DOHH2 (cell line): ENCODE data around the gene CDK5RAP2.

ENCODE experiments used
- CTCF ChIP-seq: fragments of 200-600 bp; sonication (generic); IDR thresholded peaks from one replicate; pipeline ENCODE4 v1.5.1; 2014; ENCODE audit warnings: antibody characterized with exemption, mild to moderate bottlenecking, low read depth, low read length; ENCODE audit not compliant: poor library complexity, severe bottlenecking
- EZH2phosphoT487 ChIP-seq: fragments of 200-600 bp; sonication (generic); IDR thresholded peaks from 2 replicates; pipeline ENCODE4 v1.6.1; 2017; ENCODE audit warnings: borderline replicate concordance, mild to moderate bottlenecking, antibody characterized with exemption, low read length, moderate library complexity, mixed read lengths

GRCh38 chr9:120432600-120432999, 147.4 kb downstream of the CDK5RAP2 start:
- TF ChIP-seq CTCF, result no peak
- TF ChIP-seq EZH2phosphoT487, result no peak
